ENCODE measurements around the gene MYZAP.

MYZAP gene, protein sequence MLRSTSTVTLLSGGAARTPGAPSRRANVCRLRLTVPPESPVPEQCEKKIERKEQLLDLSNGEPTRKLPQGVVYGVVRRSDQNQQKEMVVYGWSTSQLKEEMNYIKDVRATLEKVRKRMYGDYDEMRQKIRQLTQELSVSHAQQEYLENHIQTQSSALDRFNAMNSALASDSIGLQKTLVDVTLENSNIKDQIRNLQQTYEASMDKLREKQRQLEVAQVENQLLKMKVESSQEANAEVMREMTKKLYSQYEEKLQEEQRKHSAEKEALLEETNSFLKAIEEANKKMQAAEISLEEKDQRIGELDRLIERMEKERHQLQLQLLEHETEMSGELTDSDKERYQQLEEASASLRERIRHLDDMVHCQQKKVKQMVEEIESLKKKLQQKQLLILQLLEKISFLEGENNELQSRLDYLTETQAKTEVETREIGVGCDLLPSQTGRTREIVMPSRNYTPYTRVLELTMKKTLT

DNA sequence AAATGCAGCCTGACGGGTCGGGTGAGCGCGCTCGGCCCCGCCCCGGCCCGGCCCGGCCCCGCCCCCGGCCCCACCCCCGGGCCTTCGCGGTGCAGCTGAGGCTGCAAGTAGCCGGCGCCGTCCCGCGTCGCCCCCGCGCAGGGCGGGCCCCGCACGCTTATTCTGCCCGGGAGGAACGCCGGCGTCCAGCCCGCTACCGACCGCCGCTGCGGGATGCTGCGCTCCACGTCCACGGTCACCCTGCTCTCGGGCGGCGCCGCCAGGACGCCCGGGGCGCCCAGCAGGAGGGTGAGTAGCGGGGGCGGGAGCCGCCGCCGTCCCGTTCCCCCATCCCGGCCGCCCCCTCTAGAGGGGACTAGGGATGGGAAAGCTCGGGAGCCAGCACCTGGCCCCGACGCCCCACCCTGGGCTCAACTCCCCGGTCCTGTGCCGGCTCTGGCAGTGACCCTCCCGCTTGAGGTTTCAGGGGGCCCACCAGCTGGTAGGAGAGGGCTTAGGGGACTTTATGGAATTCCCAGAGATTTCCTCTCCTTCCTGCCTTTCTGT is at the start of gene MYZAP:
TSS of gene MYZAP (plus strand) at position 83 of the 546 bp plus-strand sequence. CDS start at position 214, 131 bp downstream.
- DNase-seq (ENCODE audit: low spot score): peak; percentile 72

DNA sequence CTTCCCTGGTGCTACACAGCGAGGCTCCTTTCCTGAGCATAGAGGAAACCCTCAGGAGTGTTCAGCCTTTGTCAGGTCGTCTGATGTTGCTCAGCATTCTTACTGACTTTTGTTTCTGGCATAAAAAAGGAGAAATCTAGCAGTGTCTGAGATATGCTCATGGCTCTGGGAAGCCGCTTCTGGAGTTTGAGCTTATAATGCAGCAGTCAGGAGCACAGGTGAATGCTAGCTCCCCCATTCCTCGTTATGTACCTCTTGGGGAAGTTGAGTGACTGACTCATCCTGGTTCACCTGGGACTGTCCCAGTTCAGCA is 49.2 kb upstream of the MYZAP start:
- DNase-seq (ENCODE audit: low spot score): no peak

DNA sequence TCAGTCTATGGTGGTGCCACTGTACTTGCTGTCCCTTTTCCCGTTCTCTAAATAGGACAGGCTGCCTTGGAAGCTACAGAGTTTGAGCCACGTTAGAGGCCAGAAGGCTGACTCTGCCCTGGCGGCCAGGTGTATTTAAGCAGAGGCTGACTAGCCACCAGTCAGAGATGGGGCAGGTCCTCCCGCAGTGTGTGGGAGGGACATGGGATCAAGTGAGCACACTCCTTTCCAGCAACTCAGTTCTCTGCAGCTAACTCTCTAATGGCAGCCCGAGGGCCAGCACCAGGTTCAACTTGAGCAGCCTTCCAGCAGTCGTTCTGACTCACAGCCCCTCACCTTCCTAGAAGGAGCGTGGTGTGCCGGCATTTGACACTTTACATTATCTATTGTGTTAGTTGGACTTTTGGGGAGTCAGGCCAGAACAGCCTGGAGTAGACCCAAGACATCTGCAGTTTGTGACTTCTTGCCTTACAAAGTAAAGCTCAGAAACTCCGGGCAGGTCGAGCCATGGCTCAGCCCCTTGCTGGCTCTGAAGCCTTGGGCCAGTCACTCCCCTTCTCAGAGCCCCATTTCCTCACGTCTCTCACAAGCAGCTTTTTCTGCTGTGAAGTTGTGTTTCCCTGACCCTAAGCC is 46.7 kb upstream of the MYZAP start:
- no peak for DNase-seq (ENCODE audit: low spot score)

DNA sequence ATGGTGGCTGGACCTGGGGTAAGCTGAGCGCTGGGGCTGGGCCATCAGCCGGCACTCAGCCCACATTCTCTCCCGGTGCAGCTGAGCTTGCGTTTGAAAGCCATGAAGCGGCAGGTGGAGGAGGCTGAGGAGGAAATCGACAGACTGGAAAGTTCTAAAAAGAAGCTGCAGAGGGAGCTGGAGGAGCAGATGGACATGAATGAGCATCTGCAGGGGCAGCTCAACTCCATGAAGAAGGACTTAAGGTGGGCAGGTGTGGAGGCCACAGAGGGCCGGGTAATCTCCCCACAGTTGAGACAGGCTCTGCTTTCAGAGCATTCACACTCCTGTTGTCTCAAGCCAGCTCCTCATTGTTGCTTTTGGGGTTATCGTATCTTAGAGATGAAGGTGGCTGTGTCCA is 45.7 kb upstream of the MYZAP start:
- DNase-seq (ENCODE audit: low spot score): no peak

DNA sequence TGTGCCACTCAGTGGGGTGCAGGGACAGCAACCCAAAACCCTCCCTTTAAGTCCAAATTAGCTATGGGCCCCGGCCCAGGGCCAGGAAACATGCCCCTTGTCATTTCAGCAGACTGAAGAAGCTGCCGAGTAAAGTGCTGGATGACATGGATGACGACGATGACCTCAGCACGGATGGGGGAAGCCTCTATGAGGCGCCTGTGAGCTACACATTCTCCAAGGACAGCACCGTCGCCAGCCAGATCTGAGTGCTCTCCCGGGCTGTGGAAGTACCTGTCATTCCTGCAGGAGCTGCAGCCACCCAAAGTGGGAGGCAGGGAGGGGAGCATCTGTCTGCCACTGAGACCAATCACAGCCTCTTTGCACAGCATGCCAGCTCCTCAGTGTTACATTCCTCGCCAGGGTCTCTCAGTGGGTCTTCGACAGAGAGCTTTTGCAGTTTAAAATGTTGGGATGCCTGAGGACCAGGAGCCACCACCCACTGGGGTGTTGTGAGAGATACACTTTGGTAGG is 44.4 kb upstream of the MYZAP start:
- no peak for DNase-seq (ENCODE audit: low spot score)

- no peak for DNase-seq (ENCODE audit: low spot score)
Measured at GRCh38 chr15:57548351-57548750, 43.4 kb upstream of the MYZAP start.

GRCh38 chr15:57548835-57549234 is 42.9 kb upstream of the MYZAP start:
- DNase-seq (ENCODE audit: low spot score): no peak

DNA sequence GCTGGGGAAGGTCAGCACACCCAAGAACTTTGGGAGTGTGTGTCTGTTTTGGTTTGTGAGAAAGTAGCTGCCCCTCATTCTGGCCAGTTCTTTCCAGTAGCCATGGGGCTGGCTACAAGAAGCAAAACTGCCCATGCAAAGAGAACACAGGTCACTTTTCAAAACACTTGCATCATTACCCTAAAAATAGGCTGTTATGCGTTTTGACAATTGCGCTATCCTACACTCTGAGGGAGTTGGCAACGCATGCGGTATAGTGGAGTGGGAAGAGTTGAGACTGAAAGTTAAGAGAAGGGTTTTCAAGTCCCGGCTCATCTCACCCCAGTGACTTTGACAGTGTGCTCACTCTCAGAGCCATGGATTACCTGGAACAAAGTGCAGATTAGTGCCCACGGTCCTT is 41.8 kb upstream of the MYZAP start:
- no peak for DNase-seq (ENCODE audit: low spot score)

GRCh38 chr15:57550640-57551039 is 41.1 kb upstream of the MYZAP start:
- DNase-seq (ENCODE audit: low spot score): no peak

GRCh38 chr15:57551715-57552677 is 39.7 kb upstream of the MYZAP start:
- peak; percentile 88 for DNase-seq (ENCODE audit: low spot score)

GRCh38 chr15:57552678-57553334 is 38.9 kb upstream of the MYZAP start:
- no peak for DNase-seq (ENCODE audit: low spot score)

DNA sequence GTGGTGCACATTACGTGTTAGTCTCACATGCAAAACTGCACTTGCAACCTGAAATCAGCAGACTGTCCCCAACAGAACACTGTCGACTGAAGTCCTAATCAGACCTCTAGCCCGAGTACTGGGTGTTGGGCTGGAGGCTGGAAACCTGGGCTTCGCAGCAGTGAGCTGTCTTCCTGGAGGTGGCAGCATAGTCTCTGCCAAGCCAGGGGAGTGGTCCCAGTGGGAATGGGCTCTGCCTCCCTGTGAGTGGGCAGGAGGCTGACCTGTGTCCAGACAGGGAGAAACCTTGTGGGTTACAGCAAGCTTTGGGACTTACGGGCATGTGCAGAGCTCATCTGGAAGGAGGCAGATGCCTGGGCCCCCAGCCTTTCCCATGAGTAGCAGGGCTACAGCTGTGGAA is 38.2 kb upstream of the MYZAP start:
- no peak for DNase-seq (ENCODE audit: low spot score)

- DNase-seq (ENCODE audit: low spot score): no peak
Measured at GRCh38 chr15:57554063-57554811, 37.5 kb upstream of the MYZAP start.

- no peak for DNase-seq (ENCODE audit: low spot score)
Measured at GRCh38 chr15:57554812-57555179, 36.9 kb upstream of the MYZAP start.

DNA sequence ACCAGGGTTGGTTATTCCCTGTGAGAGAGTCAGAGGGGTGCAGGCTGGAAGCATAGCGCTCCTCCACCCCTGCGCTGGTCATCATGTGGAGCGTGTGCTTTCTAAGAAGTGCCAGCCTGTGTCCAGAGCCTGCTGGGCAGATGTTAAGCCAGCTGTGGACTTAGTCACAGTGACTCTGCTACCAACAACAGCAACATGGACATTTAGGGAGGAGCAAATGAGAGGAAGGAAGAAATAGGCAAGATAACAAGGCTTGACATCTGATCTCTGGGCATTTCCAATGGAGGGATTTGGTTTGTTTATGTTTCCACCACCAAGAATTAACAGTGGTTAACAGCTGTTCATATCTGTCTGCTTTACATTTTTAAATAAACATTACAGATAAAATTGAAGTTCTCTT is 36.4 kb upstream of the MYZAP start:
- peak; percentile 18 for DNase-seq (ENCODE audit: low spot score)

- no peak for DNase-seq (ENCODE audit: low spot score)
Measured at GRCh38 chr15:57556040-57556439, 35.7 kb upstream of the MYZAP start.

GRCh38 chr15:57557267-57557666 is 34.4 kb upstream of the MYZAP start:
- no peak for DNase-seq (ENCODE audit: low spot score)

- no peak for DNase-seq (ENCODE audit: low spot score)
Measured at GRCh38 chr15:57557810-57558209, 33.9 kb upstream of the MYZAP start.

- peak; percentile 71 for DNase-seq (ENCODE audit: low spot score)
Measured at GRCh38 chr15:57559875-57560274, 31.8 kb upstream of the MYZAP start.

DNA sequence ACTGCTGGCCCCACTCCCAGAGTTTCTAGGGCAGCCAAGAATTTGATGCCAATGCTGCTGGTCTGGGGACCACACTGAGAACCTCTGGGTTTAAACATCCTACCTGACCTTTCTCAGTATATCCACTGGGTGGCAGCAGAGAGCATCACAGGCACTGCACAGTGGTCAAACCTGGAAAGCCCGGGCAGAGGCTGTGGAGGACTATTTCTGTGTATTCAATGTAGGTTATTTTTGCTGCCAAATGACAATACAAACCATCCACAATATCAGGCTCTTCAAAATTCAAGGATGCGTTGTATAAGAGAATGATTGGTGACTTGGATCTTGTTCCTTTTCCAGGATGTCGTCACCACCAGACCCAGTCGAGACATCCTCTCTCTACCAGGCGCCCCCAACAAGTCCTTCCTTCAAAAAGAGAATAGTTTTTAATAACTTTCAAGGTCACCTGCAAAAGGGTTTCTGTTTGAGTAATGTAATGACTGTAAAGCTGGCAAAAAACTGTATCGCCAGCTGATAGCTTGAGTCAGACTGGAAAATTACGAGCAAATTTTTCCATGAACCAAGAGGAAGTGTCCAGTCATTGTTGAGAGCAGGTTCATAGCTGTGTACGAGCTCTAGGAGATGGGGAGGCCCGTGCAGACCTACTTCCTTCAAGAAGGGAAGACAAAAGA is 30.5 kb upstream of the MYZAP start:
- peak; percentile 80 for DNase-seq (ENCODE audit: low spot score)

All from AG08395 (cell line).